ENCODE measurements around the gene PPM1D. TPM values are rescaled to one million over a fixed set of nuclear protein-coding genes. Genes with fewer than 3 reads are reported as not detected.

The PPM1D gene
- total RNA-seq, 1 donor from 2014 or later, result 14.2 TPM

GRCh38 chr17:60679287-60679686 lies 79.3 kb downstream of the PPM1D start:
- Histone ChIP-seq H3K4me3 (ENCODE audit: low read depth, low read length) (no peak overlapping the region), H3K27me3 (ENCODE audit: control insufficient read depth, insufficient read depth, low read length) (no peaks in the 10 kb centered on the region), H3K36me3 (ENCODE audit: control insufficient read depth, insufficient read depth, low read length) (no peaks in the 10 kb centered on the region)
- no peak for DNase-seq (ENCODE audit: low read depth)
- no peak for TF ChIP-seq CTCF (IDR thresholded peaks at IDR 0.05; ENCODE audit: insufficient read depth, low read length, poor library complexity, severe bottlenecking)

- no peak overlapping the region for H3K4me3 ChIP-seq (ENCODE audit: low read depth, low read length)
- no peaks in the 10 kb centered on the region for H3K27me3 ChIP-seq (ENCODE audit: control insufficient read depth, insufficient read depth, low read length)
- DNase-seq (ENCODE audit: low read depth), result no peak
- no peak for TF ChIP-seq CTCF (IDR thresholded peaks at IDR 0.05; ENCODE audit: insufficient read depth, low read length, poor library complexity, severe bottlenecking)
- H3K36me3 ChIP-seq (ENCODE audit: control insufficient read depth, insufficient read depth, low read length), result no peaks in the 10 kb centered on the region
Observed at GRCh38 chr17:60680754-60681153, 80.8 kb downstream of the PPM1D start.

DNA sequence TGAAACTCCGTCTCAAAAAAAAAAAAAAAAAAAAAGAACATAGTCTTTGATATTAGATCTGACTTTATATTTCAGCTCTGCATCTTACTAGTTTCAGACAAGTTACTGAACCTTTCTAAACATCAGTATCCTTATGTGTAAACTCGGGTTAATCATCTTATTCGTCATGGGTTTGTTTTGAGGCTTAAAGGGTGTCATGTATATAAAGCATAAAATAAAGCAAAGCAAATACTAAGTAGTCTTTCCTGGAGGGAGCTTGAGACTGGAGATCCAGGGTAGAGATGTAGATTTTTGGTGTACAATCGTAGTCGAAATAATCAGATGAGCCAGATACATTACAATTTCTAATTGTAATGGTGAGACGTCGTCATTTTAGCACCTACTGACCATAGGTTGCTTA lies 85.4 kb downstream of the PPM1D start:
- H3K36me3 ChIP-seq (ENCODE audit: control insufficient read depth, insufficient read depth, low read length), result no peaks in the 10 kb centered on the region
- no peaks in the 10 kb centered on the region for H3K27me3 ChIP-seq (ENCODE audit: control insufficient read depth, insufficient read depth, low read length)
- TF ChIP-seq CTCF (IDR thresholded peaks at IDR 0.05; ENCODE audit: insufficient read depth, low read length, poor library complexity, severe bottlenecking), result no peak
- no peak for DNase-seq (ENCODE audit: low read depth)
- no peak overlapping the region for H3K4me3 ChIP-seq (ENCODE audit: low read depth, low read length)

- no peak for TF ChIP-seq CTCF (IDR thresholded peaks at IDR 0.05; ENCODE audit: insufficient read depth, low read length, poor library complexity, severe bottlenecking)
- H3K4me3 ChIP-seq (ENCODE audit: low read depth, low read length), result no peak overlapping the region
- no peaks in the 10 kb centered on the region for H3K36me3 ChIP-seq (ENCODE audit: control insufficient read depth, insufficient read depth, low read length)
- H3K27me3 ChIP-seq (ENCODE audit: control insufficient read depth, insufficient read depth, low read length), result no peaks in the 10 kb centered on the region
- no peak for DNase-seq (ENCODE audit: low read depth)
Observed at GRCh38 chr17:60695960-60696359, 96.0 kb downstream of the PPM1D start.

DNA sequence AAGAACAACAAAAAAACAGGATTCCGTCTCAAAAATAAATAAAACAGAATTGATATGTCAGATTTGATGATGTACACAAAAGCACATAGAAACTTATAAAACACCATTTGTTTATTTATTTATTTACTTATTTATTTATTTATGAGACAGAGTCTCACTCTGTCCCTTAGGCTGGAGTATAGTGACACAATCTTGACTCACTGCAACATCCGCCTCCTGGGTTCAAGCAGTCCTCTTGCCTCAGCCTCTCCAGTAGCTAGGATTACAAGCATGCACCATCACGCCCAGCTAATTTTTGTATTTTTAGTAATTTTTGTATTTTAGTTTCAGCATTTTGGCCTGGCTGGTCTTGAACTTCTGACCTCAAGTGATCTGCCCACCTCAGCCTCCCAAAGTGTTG lies 99.1 kb downstream of the PPM1D start:
- no peak for DNase-seq (ENCODE audit: low read depth)
- no peaks in the 10 kb centered on the region for H3K36me3 ChIP-seq (ENCODE audit: control insufficient read depth, insufficient read depth, low read length)
- no peaks in the 10 kb centered on the region for H3K27me3 ChIP-seq (ENCODE audit: control insufficient read depth, insufficient read depth, low read length)
- TF ChIP-seq CTCF (IDR thresholded peaks at IDR 0.05; ENCODE audit: insufficient read depth, low read length, poor library complexity, severe bottlenecking), result no peak
- H3K4me3 ChIP-seq (ENCODE audit: low read depth, low read length), result no peak overlapping the region

GRCh38 chr17:60704170-60704569 lies 104.2 kb downstream of the PPM1D start:
- DNase-seq (ENCODE audit: low read depth), result no peak
- H3K4me3 ChIP-seq (ENCODE audit: low read depth, low read length), result no peak overlapping the region
- no peaks in the 10 kb centered on the region for H3K27me3 ChIP-seq (ENCODE audit: control insufficient read depth, insufficient read depth, low read length)

More at GRCh38 chr17:60704170-60704569, 104.2 kb downstream of the PPM1D start:
- H3K36me3 ChIP-seq (ENCODE audit: control insufficient read depth, insufficient read depth, low read length), result no peaks in the 10 kb centered on the region
- TF ChIP-seq CTCF (IDR thresholded peaks at IDR 0.05; ENCODE audit: insufficient read depth, low read length, poor library complexity, severe bottlenecking), result no peak
